Measurements from ENCODE around the gene KLHDC7B. TPM values are rescaled to one million over a fixed set of nuclear protein-coding genes. Genes with fewer than 3 reads are reported as not detected.

Gene KLHDC7B
- total RNA-seq, 1 experiment from 2014 or later = 1.6 TPM

GRCh38 chr22:50572965-50573364, 27.3 kb downstream of the KLHDC7B start:
- Histone ChIP-seq H3K4me3 (ENCODE audit: low read depth, low read length, poor library complexity, severe bottlenecking) (no peak overlapping the region), H3K27ac (ENCODE audit: low read depth, low read length, poor library complexity, severe bottlenecking) (no peak overlapping the region), H3K4me1 (ENCODE audit: insufficient read depth, low read length, poor library complexity, severe bottlenecking) (no peaks in the 10 kb centered on the region), H3K36me3 (ENCODE audit: insufficient read depth, low read length, poor library complexity, severe bottlenecking) (peaks cover 12% of the 10 kb centered on the region), H3K27me3 (replicated peaks; ENCODE audit: insufficient read depth, low read depth, low read length, poor library complexity) (no peaks in the 10 kb centered on the region), H3K9me3 (ENCODE audit: low read depth, low read length, poor library complexity, severe bottlenecking) (no peaks in the 10 kb centered on the region)
- CTCF ChIA-PET = no interaction called here
- DNase-seq (ENCODE audit: low spot score) = no peak
- POLR2A ChIA-PET (ENCODE audit: low non-redundant PET) = no interaction called here
- TF ChIP-seq EZH2 (IDR thresholded peaks at IDR 0.05; ENCODE audit: borderline replicate concordance, low read depth, low read length, poor library complexity, severe bottlenecking) = no peak
- no peak for TF ChIP-seq CTCF (conservative IDR thresholded peaks at IDR 0.05; ENCODE audit: low read depth, low read length)
- BruUV-seq (replicated peaks) = no TSS peak
- intact Hi-C loops (cut with micrococcal nuclease; ENCODE audit: unreplicated experiment) = no loop called here

GRCh38 chr22:50573491-50574382, 28.0 kb downstream of the KLHDC7B start:
- H3K4me3 ChIP-seq (ENCODE audit: low read depth, low read length, poor library complexity, severe bottlenecking) = no peak overlapping the region
- H3K27me3 ChIP-seq (replicated peaks; ENCODE audit: insufficient read depth, low read depth, low read length, poor library complexity) = no peaks in the 10 kb centered on the region
- intact Hi-C loops (cut with micrococcal nuclease; ENCODE audit: unreplicated experiment) = no loop called here
- no peaks in the 10 kb centered on the region for H3K4me1 ChIP-seq (ENCODE audit: insufficient read depth, low read length, poor library complexity, severe bottlenecking)
- no peaks in the 10 kb centered on the region for H3K9me3 ChIP-seq (ENCODE audit: low read depth, low read length, poor library complexity, severe bottlenecking)
- TF ChIP-seq EZH2 (IDR thresholded peaks at IDR 0.05; ENCODE audit: borderline replicate concordance, low read depth, low read length, poor library complexity, severe bottlenecking) = no peak
- TF ChIP-seq CTCF (conservative IDR thresholded peaks at IDR 0.05; ENCODE audit: low read depth, low read length) = no peak
- no peak overlapping the region for H3K27ac ChIP-seq (ENCODE audit: low read depth, low read length, poor library complexity, severe bottlenecking)
- no TSS peak for BruUV-seq (replicated peaks)
- CTCF ChIA-PET = no interaction called here
- DNase-seq (ENCODE audit: low spot score) = no peak
- POLR2A ChIA-PET (ENCODE audit: low non-redundant PET) = interaction anchor here (0.6 kb wide), 1 partner anchor 274 kb away, joined by 8 read pairs; no protein-coding TSS in a partner anchor
- H3K36me3 ChIP-seq (ENCODE audit: insufficient read depth, low read length, poor library complexity, severe bottlenecking) = peaks cover 12% of the 10 kb centered on the region

- H3K4me1 ChIP-seq (ENCODE audit: insufficient read depth, low read length, poor library complexity, severe bottlenecking) = no peaks in the 10 kb centered on the region
- DNase-seq (ENCODE audit: low spot score) = no peak
- BruUV-seq (replicated peaks) = no TSS peak
- CTCF ChIA-PET = no interaction called here
- POLR2A ChIA-PET (ENCODE audit: low non-redundant PET) = interaction anchor here (0.6 kb wide), 1 partner anchor 275 kb away, joined by 8 read pairs; no protein-coding TSS in a partner anchor
- H3K27ac ChIP-seq (ENCODE audit: low read depth, low read length, poor library complexity, severe bottlenecking) = no peak overlapping the region
- peaks cover 12% of the 10 kb centered on the region for H3K36me3 ChIP-seq (ENCODE audit: insufficient read depth, low read length, poor library complexity, severe bottlenecking)
- no peak overlapping the region for H3K4me3 ChIP-seq (ENCODE audit: low read depth, low read length, poor library complexity, severe bottlenecking)
- no peaks in the 10 kb centered on the region for H3K9me3 ChIP-seq (ENCODE audit: low read depth, low read length, poor library complexity, severe bottlenecking)
- intact Hi-C loops (cut with micrococcal nuclease; ENCODE audit: unreplicated experiment) = no loop called here
- TF ChIP-seq EZH2 (IDR thresholded peaks at IDR 0.05; ENCODE audit: borderline replicate concordance, low read depth, low read length, poor library complexity, severe bottlenecking) = no peak
- no peak for TF ChIP-seq CTCF (conservative IDR thresholded peaks at IDR 0.05; ENCODE audit: low read depth, low read length)
- no peaks in the 10 kb centered on the region for H3K27me3 ChIP-seq (replicated peaks; ENCODE audit: insufficient read depth, low read depth, low read length, poor library complexity)
Observed at GRCh38 chr22:50574383-50574755, 28.7 kb downstream of the KLHDC7B start.

Data from A673 (cell line).